HEK293 (cell line): Measurements from ENCODE around the gene TRUB1.

Source experiments
- HOXA7 ChIP-seq: sonication (generic); formaldehyde crosslinking; IDR thresholded peaks from 2 replicates; pipeline ENCODE4 v1.8.1; 2022; ENCODE audit warnings: missing genetic modification reagents, borderline replicate concordance
- INSM2 ChIP-seq: fragments of 450-650 bp; formaldehyde crosslinking; IDR thresholded peaks from 2 replicates; pipeline ENCODE4 v1.5.1; 2016; ENCODE audit warnings: missing biosample characterization, missing genetic modification characterization
- MZF1 ChIP-seq: fragments of 450-650 bp; formaldehyde crosslinking; IDR thresholded peaks from 2 replicates; pipeline ENCODE4 v1.5.1; 2017; ENCODE audit warnings: missing biosample characterization, missing genetic modification characterization, borderline replicate concordance
- PRDM2 ChIP-seq: fragments of 450-650 bp; formaldehyde crosslinking; IDR thresholded peaks from 2 replicates; pipeline ENCODE4 v1.5.1; 2016; ENCODE audit warnings: missing biosample characterization, missing genetic modification characterization, borderline replicate concordance
- SETDB1 ChIP-seq: IDR thresholded peaks from one replicate; pipeline ENCODE4 v1.6.1; 2017; ENCODE audit warnings: mild to moderate bottlenecking, low read length, moderate library complexity, mixed read lengths; ENCODE audit not compliant: insufficient read length
- SP3 ChIP-seq: fragments of 450-650 bp; formaldehyde crosslinking; IDR thresholded peaks from 2 replicates; pipeline ENCODE4 v1.5.1; 2016; ENCODE audit warnings: missing biosample characterization, missing genetic modification characterization
- SP7 ChIP-seq: fragments of 450-650 bp; formaldehyde crosslinking; IDR thresholded peaks from 2 replicates; pipeline ENCODE4 v1.5.1; 2016; ENCODE audit warnings: missing biosample characterization, missing genetic modification characterization
- ZBTB1 ChIP-seq: fragments of 450-650 bp; formaldehyde crosslinking; IDR thresholded peaks from 2 replicates; pipeline ENCODE4 v1.5.1; 2016; ENCODE audit warnings: missing biosample characterization, missing genetic modification characterization
- ZFHX2 ChIP-seq: fragments of 450-650 bp; formaldehyde crosslinking; conservative IDR thresholded peaks from 2 replicates; pipeline ENCODE4 v1.5.1; 2016; ENCODE audit warnings: missing biosample characterization, missing genetic modification characterization
- ZNF155 ChIP-seq: fragments of 450-650 bp; formaldehyde crosslinking; IDR thresholded peaks from 2 replicates; pipeline ENCODE4 v1.5.1; 2016; ENCODE audit warnings: missing biosample characterization, missing genetic modification characterization
- ZNF16 ChIP-seq: fragments of 450-650 bp; formaldehyde crosslinking; IDR thresholded peaks from 2 replicates; pipeline ENCODE4 v1.5.1; 2016; ENCODE audit warnings: low read depth, missing biosample characterization, missing genetic modification characterization
- ZNF19 ChIP-seq: fragments of 450-650 bp; formaldehyde crosslinking; IDR thresholded peaks from 2 replicates; pipeline ENCODE4; 2016; ENCODE audit warnings: missing biosample characterization, missing genetic modification characterization, low read depth
- ZNF354C ChIP-seq: fragments of 450-650 bp; formaldehyde crosslinking; IDR thresholded peaks from 2 replicates; pipeline ENCODE4 v1.5.1; 2016; ENCODE audit warnings: missing biosample characterization, missing genetic modification characterization, low read depth, borderline replicate concordance
- ZNF473 ChIP-seq: fragments of 450-650 bp; formaldehyde crosslinking; IDR thresholded peaks from 2 replicates; pipeline ENCODE4 v1.5.1; 2017; ENCODE audit warnings: missing biosample characterization, missing genetic modification characterization
- ZNF560 ChIP-seq: fragments of 450-650 bp; formaldehyde crosslinking; IDR thresholded peaks from 2 replicates; pipeline ENCODE4 v1.5.1; 2017; ENCODE audit warnings: missing biosample characterization, missing genetic modification characterization, borderline replicate concordance
- ZNF571 ChIP-seq: fragments of 450-650 bp; formaldehyde crosslinking; IDR thresholded peaks from 2 replicates; pipeline ENCODE4 v1.5.0; 2017; ENCODE audit warnings: missing biosample characterization, missing genetic modification characterization
- ZNF639 ChIP-seq: fragments of 450-650 bp; formaldehyde crosslinking; IDR thresholded peaks from 2 replicates; pipeline ENCODE4 v1.5.1; 2016; ENCODE audit warnings: missing biosample characterization, missing genetic modification characterization
- ZNF660 ChIP-seq: fragments of 450-650 bp; IDR thresholded peaks from 2 replicates; pipeline ENCODE4 v1.5.1; 2018; ENCODE audit warnings: missing biosample characterization, mild to moderate bottlenecking, missing genetic modification characterization
- ZNF707 ChIP-seq: fragments of 450-650 bp; formaldehyde crosslinking; IDR thresholded peaks from 2 replicates; pipeline ENCODE4 v1.5.1; 2016; ENCODE audit warnings: missing biosample characterization, missing genetic modification characterization
- ZNF76 ChIP-seq: fragments of 450-650 bp; formaldehyde crosslinking; IDR thresholded peaks from 2 replicates; pipeline ENCODE4; 2016; ENCODE audit warnings: low read depth, missing biosample characterization, missing genetic modification characterization, borderline replicate concordance
- ZNF776 ChIP-seq: fragments of 450-650 bp; formaldehyde crosslinking; IDR thresholded peaks from 2 replicates; pipeline ENCODE4 v1.5.0; 2017; ENCODE audit warnings: missing biosample characterization, missing genetic modification characterization, borderline replicate concordance
- ZSCAN5A ChIP-seq: fragments of 450-650 bp; formaldehyde crosslinking; IDR thresholded peaks from 2 replicates; pipeline ENCODE4 v1.5.1; 2016; ENCODE audit warnings: missing biosample characterization, missing genetic modification characterization
- TF ChIP-seq, protein P1 (sequence below): fragments of 450-650 bp; formaldehyde crosslinking; IDR thresholded peaks from 2 replicates; pipeline ENCODE4 v1.5.1; 2016; ENCODE audit warnings: missing biosample characterization, missing genetic modification characterization
- TF ChIP-seq, protein P2 (sequence below): fragments of 450-650 bp; formaldehyde crosslinking; IDR thresholded peaks from 2 replicates; pipeline ENCODE4 v1.5.1; 2016; ENCODE audit warnings: missing biosample characterization, missing genetic modification characterization

The TRUB1 gene

GRCh38 chr10:114925587-114926586, 12.1 kb upstream of the TRUB1 start (continued):
- TF ChIP-seq ZSCAN5A (tag by site-specific recombination) (no peak), ZNF76 (tag by site-specific recombination) (no peak), SP7 (tag by site-specific recombination) (peak; percentile 21; the same call in 1 of the 2 replicates), MZF1 (tag by site-specific recombination) (no peak), ZNF660 (tag by site-specific recombination) (no peak), ZNF19 (tag by site-specific recombination) (no peak), INSM2 (tag by site-specific recombination) (peak; percentile 38; the same call in 1 of the 2 replicates), ZFHX2 (tag by site-specific recombination) (no peak), ZNF16 (no peak), ZNF776 (tag by site-specific recombination) (no peak), PRDM2 (tag by site-specific recombination) (no peak), SP3 (tag by site-specific recombination) (no peak), ZBTB1 (tag by site-specific recombination) (peak; percentile 43; the same call in 1 of the 2 replicates), ZNF155 (no peak), ZNF707 (tag by site-specific recombination) (no peak), ZNF473 (tag by site-specific recombination) (no peak), ZNF571 (no peak), ZNF560 (no peak), SETDB1 (no peak), ZNF639 (tag by site-specific recombination) (peak; percentile 64), HOXA7 (CRISPR knock-in tag) (no peak), ZNF354C (tag by site-specific recombination) (no peak)
- TF ChIP-seq, protein P1, sequence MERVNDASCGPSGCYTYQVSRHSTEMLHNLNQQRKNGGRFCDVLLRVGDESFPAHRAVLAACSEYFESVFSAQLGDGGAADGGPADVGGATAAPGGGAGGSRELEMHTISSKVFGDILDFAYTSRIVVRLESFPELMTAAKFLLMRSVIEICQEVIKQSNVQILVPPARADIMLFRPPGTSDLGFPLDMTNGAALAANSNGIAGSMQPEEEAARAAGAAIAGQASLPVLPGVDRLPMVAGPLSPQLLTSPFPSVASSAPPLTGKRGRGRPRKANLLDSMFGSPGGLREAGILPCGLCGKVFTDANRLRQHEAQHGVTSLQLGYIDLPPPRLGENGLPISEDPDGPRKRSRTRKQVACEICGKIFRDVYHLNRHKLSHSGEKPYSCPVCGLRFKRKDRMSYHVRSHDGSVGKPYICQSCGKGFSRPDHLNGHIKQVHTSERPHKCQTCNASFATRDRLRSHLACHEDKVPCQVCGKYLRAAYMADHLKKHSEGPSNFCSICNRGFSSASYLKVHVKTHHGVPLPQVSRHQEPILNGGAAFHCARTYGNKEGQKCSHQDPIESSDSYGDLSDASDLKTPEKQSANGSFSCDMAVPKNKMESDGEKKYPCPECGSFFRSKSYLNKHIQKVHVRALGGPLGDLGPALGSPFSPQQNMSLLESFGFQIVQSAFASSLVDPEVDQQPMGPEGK (tag by site-specific recombination): no peak
- TF ChIP-seq, protein P2, sequence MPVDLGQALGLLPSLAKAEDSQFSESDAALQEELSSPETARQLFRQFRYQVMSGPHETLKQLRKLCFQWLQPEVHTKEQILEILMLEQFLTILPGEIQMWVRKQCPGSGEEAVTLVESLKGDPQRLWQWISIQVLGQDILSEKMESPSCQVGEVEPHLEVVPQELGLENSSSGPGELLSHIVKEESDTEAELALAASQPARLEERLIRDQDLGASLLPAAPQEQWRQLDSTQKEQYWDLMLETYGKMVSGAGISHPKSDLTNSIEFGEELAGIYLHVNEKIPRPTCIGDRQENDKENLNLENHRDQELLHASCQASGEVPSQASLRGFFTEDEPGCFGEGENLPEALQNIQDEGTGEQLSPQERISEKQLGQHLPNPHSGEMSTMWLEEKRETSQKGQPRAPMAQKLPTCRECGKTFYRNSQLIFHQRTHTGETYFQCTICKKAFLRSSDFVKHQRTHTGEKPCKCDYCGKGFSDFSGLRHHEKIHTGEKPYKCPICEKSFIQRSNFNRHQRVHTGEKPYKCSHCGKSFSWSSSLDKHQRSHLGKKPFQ: no peak
